Activated CD4-positive, alpha-beta memory T cell treated with anti-CD3 and anti-CD28 coated beads for 36 hours (primary cell): ENCODE measurements around the gene TMEM161B. TPM values are rescaled to one million over a fixed set of nuclear protein-coding genes. Genes with fewer than 3 reads are reported as not detected.

Experiments
- CTCF ChIA-PET: fragments of 350-600 bp; sonication (Branson Sonifier 250); formaldehyde crosslinking; loops from one replicate; lab custom pipeline; 2021; ENCODE audit warnings: antibody characterized with exemption, inconsistent platforms; lab: Charles Lee
- POLR2A ChIA-PET: fragments of 350-600 bp; sonication (Branson Sonifier 250); formaldehyde crosslinking; loops from one replicate; lab custom pipeline; 2021; ENCODE audit warnings: antibody characterized with exemption; lab: Charles Lee
- DNase-seq: peaks from one replicate; pipeline ENCODE4 v3.0.0-alpha.2; 2020
- H3K27ac Mint-ChIP-seq: one replicate; pipeline ENCODE4 v1.8.0; 2021; ENCODE audit warnings: mixed read lengths
- H3K27me3 Mint-ChIP-seq: one replicate; pipeline ENCODE4 v1.8.0; 2021; ENCODE audit warnings: mixed read lengths
- H3K36me3 Mint-ChIP-seq: one replicate; pipeline ENCODE4 v1.8.0; 2021; ENCODE audit warnings: mixed read lengths
- H3K4me1 Mint-ChIP-seq: one replicate; pipeline ENCODE4 v1.8.0; 2021; ENCODE audit warnings: low read depth, mixed read lengths
- H3K4me3 Mint-ChIP-seq: one replicate; pipeline ENCODE4 v1.8.0; 2021; ENCODE audit warnings: mild to moderate bottlenecking, mixed read lengths
- H3K9me3 Mint-ChIP-seq: one replicate; pipeline ENCODE4 v1.8.0; 2021; ENCODE audit warnings: mixed read lengths
- intact Hi-C: fragments of 100-400 bp; cut with micrococcal nuclease; formaldehyde crosslinking; loops from one replicate; pipeline ENCODE4 v1.15.1; 2023
- total RNA-seq, 2 experiments: library from RNA; stranded (reverse); gene quantifications; one replicate each; pipeline ENCODE4 v1.2.3, GENCODE V29; 2021

TMEM161B gene
- 10 to 100 TPM; 21.2 to 22.9 TPM for total RNA-seq

DNA sequence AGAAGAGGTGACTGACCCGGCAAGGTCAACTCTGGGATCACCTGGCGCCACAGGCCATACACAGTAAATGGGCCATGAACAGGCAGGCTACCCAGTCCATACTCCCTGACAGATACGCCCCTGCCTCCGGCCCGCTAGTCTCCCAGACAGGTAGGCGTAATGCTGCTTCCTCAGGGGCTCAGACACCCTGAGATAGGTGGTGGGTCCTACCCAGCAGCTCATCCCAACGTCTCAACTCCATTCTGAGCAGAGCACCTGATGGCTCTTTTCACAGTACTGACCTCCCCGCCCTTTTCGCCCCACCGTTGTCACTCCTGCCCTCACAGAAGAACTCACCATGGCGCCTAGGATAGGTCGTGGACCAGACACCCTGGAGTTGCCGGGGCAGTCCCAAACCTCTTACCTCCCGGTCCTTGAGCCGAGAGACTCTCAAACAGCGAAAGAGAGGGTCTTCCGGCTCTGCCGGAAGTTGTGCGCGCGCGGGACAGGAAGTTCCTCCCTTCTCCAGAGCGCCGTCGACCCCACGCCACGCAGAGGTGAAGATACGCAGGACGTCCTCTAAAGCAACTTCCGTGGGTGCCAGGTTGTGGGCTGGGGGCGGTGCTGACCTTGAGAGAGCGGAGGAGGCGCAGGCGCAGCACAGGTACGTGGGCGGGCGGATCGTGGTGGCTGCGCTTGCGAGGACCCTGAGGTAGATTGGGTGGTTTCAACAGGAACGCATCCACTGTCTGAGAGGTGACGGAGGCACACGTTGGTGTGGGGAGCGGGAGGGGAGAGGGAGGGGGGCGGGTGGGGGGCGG, at the start of gene TMEM161B:
TSS of gene TMEM161B (minus strand) at position 461 of the 800 bp plus-strand sequence. CDS start at position 339, 122 bp downstream.
- intact Hi-C loops, result loop anchor here (1.0 to 10.0 kb wide), 6 partner anchors 17 to 855 kb away; no protein-coding TSS in a partner anchor
- POLR2A ChIA-PET, result no interaction called here
- Mint-ChIP-seq H3K4me3 (peak within 1 kb of the TSS; percentile 97), H3K36me3 (peaks cover 49% of the 10 kb centered on the region), H3K4me1 (peaks cover 45% of the 10 kb centered on the region), H3K27me3 (no peaks in the 10 kb centered on the region), H3K9me3 (peaks cover 7% of the 10 kb centered on the region), H3K27ac (peak within 1 kb of the TSS; percentile 94)
- CTCF ChIA-PET, result no interaction called here
- DNase-seq, result peak; percentile 95

- H3K4me3 Mint-ChIP-seq, result no peak overlapping the region
- CTCF ChIA-PET, result no interaction called here
- H3K36me3 Mint-ChIP-seq, result peaks cover 7% of the 10 kb centered on the region
- POLR2A ChIA-PET, result no interaction called here
- H3K27ac Mint-ChIP-seq, result no peak overlapping the region
- H3K4me1 Mint-ChIP-seq, result no peaks in the 10 kb centered on the region
- no peak for DNase-seq
- intact Hi-C loops, result no loop called here
- H3K9me3 Mint-ChIP-seq, result peaks cover 33% of the 10 kb centered on the region
- peaks cover 9% of the 10 kb centered on the region for H3K27me3 Mint-ChIP-seq
Observed at GRCh38 chr5:88304356-88304755, 35.7 kb upstream of the TMEM161B start.

DNA sequence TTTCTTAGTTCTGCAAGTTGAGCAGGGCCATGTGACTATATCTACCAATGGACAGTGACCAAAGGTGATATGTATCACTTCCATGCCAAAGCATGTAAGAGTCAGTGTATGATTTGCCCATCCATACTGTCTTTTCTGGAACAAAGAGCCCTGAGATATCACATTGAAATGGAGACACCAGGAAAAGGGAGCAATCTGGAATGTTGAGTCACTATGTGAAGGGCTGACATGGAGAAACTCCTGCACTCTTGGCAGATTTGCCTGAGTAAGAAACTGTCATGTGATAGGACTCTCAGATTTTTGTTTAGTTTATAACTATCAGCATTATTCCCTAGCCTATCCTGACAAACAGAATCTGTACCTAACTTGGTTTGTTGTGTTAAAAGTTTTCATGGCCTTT, 29.8 kb upstream of the TMEM161B start:
- no peaks in the 10 kb centered on the region for H3K9me3 Mint-ChIP-seq
- H3K27me3 Mint-ChIP-seq, result peaks cover 3% of the 10 kb centered on the region
- H3K36me3 Mint-ChIP-seq, result no peaks in the 10 kb centered on the region
- no peak overlapping the region for H3K4me3 Mint-ChIP-seq
- ChIA-PET POLR2A (no interaction called here), CTCF (no interaction called here)
- H3K4me1 Mint-ChIP-seq, result no peaks in the 10 kb centered on the region
- no peak for DNase-seq
- intact Hi-C loops, result no loop called here
- H3K27ac Mint-ChIP-seq, result no peak overlapping the region

GRCh38 chr5:88290801-88291200, 22.2 kb upstream of the TMEM161B start:
- ChIA-PET CTCF (no interaction called here), POLR2A (no interaction called here)
- no peak overlapping the region for H3K27ac Mint-ChIP-seq

DNA sequence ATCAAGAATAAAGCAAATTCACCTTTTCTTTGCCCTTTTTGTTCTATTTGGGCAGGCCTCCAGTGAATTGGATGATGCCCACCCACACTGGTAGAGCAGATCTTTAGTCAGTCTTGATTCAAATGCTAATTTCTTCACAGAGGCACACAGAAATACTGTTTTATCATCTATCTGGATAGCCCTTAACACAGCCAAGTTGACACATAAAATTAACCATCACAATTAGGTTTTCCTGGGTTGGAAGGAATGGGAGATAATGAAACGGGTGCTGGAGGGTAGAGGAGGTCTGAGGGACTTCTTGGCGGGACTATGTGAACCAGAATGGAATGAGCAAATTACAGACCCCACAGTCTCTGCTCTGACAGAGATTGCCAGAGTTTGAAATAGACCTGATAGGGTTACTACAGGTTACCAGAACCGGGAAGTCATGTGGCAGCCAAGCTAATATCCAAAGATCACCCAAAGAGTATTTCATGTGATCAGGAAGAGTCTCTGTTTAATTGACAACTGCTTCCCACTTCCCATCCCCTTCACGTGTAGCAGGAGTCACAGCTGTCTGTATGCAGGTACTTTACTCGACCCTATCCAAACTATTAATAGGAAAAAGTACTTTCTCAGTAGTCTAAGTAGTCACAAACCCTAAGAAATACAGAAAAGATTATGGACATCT, 20.0 kb upstream of the TMEM161B start:
- peaks cover 35% of the 10 kb centered on the region for H3K36me3 Mint-ChIP-seq
- ChIA-PET POLR2A (no interaction called here), CTCF (no interaction called here)
- H3K27me3 Mint-ChIP-seq, result no peaks in the 10 kb centered on the region
- H3K4me3 Mint-ChIP-seq, result no peak overlapping the region
- no peak for DNase-seq
- intact Hi-C loops, result no loop called here
- no peaks in the 10 kb centered on the region for H3K4me1 Mint-ChIP-seq
- H3K27ac Mint-ChIP-seq, result no peak overlapping the region
- no peaks in the 10 kb centered on the region for H3K9me3 Mint-ChIP-seq

More at GRCh38 chr5:88290801-88291200, 22.2 kb upstream of the TMEM161B start:
- Mint-ChIP-seq H3K4me3 (no peak overlapping the region), H3K9me3 (no peaks in the 10 kb centered on the region), H3K36me3 (peaks cover 27% of the 10 kb centered on the region), H3K4me1 (no peaks in the 10 kb centered on the region), H3K27me3 (no peaks in the 10 kb centered on the region)
- intact Hi-C loops, result no loop called here
- no peak for DNase-seq

DNA sequence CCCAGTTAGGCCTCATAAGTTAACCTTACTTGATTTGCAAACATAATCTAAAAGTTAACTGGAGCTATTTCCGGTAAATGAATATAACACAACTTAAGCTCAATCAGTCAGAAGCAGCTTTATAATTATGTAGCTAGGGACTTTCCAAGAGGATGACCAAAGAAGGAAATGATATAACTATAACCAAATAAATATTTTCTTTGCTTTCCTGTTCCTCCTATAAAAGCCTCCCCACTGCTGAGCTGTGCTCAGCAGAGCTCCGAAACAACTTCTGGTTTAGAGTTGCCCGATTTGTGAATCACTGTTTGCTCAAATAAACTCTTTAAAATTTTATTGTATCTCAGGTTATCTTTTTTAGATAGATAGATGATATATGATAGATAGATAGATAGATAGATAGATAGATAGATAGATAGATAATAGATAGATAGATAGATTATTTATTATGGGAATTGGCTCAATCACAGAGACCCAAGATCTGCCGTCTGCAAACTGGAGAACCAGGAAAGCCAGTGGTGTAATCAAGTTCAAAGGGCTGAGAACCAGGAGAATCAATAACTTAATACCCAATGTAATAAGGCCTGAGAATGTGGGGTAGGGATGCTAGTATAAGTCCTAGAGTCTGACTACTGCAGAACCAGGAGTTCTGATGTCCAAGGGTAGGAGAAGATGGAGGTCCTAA, 19.3 kb upstream of the TMEM161B start:
- intact Hi-C loops, result no loop called here
- CTCF ChIA-PET, result no interaction called here

DNA sequence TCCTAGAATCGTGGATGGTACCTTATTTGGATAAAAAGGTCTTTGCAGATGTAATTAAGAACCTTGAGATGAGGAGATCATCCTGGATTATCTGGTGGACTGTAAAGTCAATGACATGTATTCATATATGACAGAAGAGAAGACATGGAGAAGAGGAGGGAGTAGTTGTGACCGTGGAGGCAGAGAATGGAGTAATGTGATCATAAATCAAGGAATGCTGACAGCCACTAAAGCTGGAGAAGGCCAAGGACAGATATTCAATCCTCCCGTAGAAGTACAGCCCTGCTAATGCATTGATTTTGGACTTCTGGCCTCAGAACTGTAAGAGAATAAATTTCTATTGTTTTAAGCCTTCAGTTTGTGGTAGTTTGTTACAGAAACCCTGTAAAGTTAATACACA, 18.7 kb upstream of the TMEM161B start:
- intact Hi-C loops, result no loop called here
- Mint-ChIP-seq H3K4me3 (no peak overlapping the region), H3K27me3 (no peaks in the 10 kb centered on the region), H3K4me1 (no peaks in the 10 kb centered on the region), H3K9me3 (no peaks in the 10 kb centered on the region), H3K27ac (no peak overlapping the region), H3K36me3 (peaks cover 43% of the 10 kb centered on the region)
- ChIA-PET CTCF (no interaction called here), POLR2A (no interaction called here)
- DNase-seq, result no peak

More for the DNA sequence above, 19.3 kb upstream of the TMEM161B start:
- no peak for DNase-seq
- Mint-ChIP-seq H3K36me3 (peaks cover 37% of the 10 kb centered on the region), H3K27me3 (no peaks in the 10 kb centered on the region), H3K27ac (no peak overlapping the region), H3K4me1 (no peaks in the 10 kb centered on the region), H3K4me3 (no peak overlapping the region), H3K9me3 (no peaks in the 10 kb centered on the region)
- POLR2A ChIA-PET, result interaction anchor here (0.5 kb wide), 1 partner anchor 71 kb away, joined by 4 read pairs; no protein-coding TSS in a partner anchor

GRCh38 chr5:88283690-88284089, 15.0 kb upstream of the TMEM161B start:
- H3K27me3 Mint-ChIP-seq, result no peaks in the 10 kb centered on the region
- peaks cover 40% of the 10 kb centered on the region for H3K36me3 Mint-ChIP-seq
- intact Hi-C loops, result no loop called here
- peaks cover 3% of the 10 kb centered on the region for H3K4me1 Mint-ChIP-seq
- H3K4me3 Mint-ChIP-seq, result no peak overlapping the region
- DNase-seq, result no peak
- H3K9me3 Mint-ChIP-seq, result no peaks in the 10 kb centered on the region
- POLR2A ChIA-PET, result no interaction called here
- CTCF ChIA-PET, result no interaction called here
- H3K27ac Mint-ChIP-seq, result no peak overlapping the region

- Mint-ChIP-seq H3K4me3 (no peak overlapping the region), H3K9me3 (no peaks in the 10 kb centered on the region), H3K4me1 (peaks cover 3% of the 10 kb centered on the region), H3K36me3 (peaks cover 36% of the 10 kb centered on the region), H3K27ac (no peak overlapping the region), H3K27me3 (no peaks in the 10 kb centered on the region)
- ChIA-PET POLR2A (no interaction called here), CTCF (no interaction called here)
- no peak for DNase-seq
- intact Hi-C loops, result no loop called here
Observed at GRCh38 chr5:88281322-88281721, 12.7 kb upstream of the TMEM161B start.

DNA sequence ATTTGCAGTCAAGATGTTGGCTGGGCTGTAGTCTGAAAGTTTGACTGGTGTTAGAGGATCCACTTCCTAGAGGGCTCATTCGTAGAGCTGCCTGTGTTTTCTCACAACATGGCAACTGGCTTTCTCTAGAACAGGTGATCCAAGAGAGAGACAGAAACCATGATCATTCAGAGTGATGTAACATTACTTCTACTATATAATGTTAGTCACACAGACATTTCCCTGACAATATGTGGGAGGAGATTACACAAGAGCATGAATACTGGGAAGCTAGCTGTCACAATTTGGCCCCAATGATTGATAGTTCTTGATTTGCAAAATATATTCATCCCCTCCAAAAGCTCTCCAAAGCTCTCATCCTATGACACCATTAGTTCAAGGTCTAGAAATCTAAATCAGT, 10.9 kb upstream of the TMEM161B start:
- H3K9me3 Mint-ChIP-seq, result no peaks in the 10 kb centered on the region
- no peak overlapping the region for H3K27ac Mint-ChIP-seq
- intact Hi-C loops, result no loop called here
- CTCF ChIA-PET, result interaction anchor here (1.1 kb wide), 1 partner anchor 13 kb away, joined by 4 read pairs; no protein-coding TSS in a partner anchor
- H3K4me3 Mint-ChIP-seq, result no peak overlapping the region
- POLR2A ChIA-PET, result no interaction called here
- no peak for DNase-seq
- no peaks in the 10 kb centered on the region for H3K27me3 Mint-ChIP-seq
- peaks cover 40% of the 10 kb centered on the region for H3K36me3 Mint-ChIP-seq
- H3K4me1 Mint-ChIP-seq, result peaks cover 7% of the 10 kb centered on the region

- ChIA-PET POLR2A (no interaction called here), CTCF (no interaction called here)
- H3K27ac Mint-ChIP-seq, result no peak overlapping the region
- H3K36me3 Mint-ChIP-seq, result peaks cover 45% of the 10 kb centered on the region
- intact Hi-C loops, result no loop called here
- no peak overlapping the region for H3K4me3 Mint-ChIP-seq
- peaks cover 16% of the 10 kb centered on the region for H3K4me1 Mint-ChIP-seq
- no peaks in the 10 kb centered on the region for H3K9me3 Mint-ChIP-seq
- no peak for DNase-seq
- H3K27me3 Mint-ChIP-seq, result no peaks in the 10 kb centered on the region
Observed at GRCh38 chr5:88276378-88276777, 7.7 kb upstream of the TMEM161B start.

DNA sequence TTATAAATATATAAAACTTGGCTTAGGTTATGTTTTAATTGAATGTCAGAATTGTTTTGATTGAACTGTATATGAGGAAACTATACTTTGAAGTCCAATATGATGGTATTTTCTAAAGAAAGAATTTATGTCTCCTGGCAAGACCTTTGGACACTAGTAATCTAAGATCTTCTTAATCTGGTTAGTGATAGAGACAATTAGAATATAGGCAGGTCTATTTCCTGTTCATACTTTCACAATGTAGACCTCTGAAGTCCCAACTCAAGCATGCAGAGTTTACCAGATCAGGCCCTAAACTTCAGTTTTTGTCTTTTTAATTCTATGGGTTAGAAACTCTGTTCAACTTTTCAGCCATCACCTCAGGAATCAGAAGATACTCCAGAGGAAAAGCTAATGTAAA, 6.9 kb upstream of the TMEM161B start:
- H3K27me3 Mint-ChIP-seq, result no peaks in the 10 kb centered on the region
- H3K36me3 Mint-ChIP-seq, result peaks cover 47% of the 10 kb centered on the region
- H3K27ac Mint-ChIP-seq, result no peak overlapping the region
- intact Hi-C loops, result no loop called here
- CTCF ChIA-PET, result no interaction called here
- no peaks in the 10 kb centered on the region for H3K9me3 Mint-ChIP-seq
- DNase-seq, result no peak
- POLR2A ChIA-PET, result no interaction called here
- H3K4me3 Mint-ChIP-seq, result no peak overlapping the region
- H3K4me1 Mint-ChIP-seq, result peaks cover 22% of the 10 kb centered on the region
